CD4-positive, alpha-beta T cell treated with Interleukin-4 for 4 hours (primary cell): ENCODE results near the gene LPP.

Experiments
- DNase-seq: peaks from one replicate; pipeline ENCODE4 v3.0.0-alpha.2; 2020

LPP gene

DNA sequence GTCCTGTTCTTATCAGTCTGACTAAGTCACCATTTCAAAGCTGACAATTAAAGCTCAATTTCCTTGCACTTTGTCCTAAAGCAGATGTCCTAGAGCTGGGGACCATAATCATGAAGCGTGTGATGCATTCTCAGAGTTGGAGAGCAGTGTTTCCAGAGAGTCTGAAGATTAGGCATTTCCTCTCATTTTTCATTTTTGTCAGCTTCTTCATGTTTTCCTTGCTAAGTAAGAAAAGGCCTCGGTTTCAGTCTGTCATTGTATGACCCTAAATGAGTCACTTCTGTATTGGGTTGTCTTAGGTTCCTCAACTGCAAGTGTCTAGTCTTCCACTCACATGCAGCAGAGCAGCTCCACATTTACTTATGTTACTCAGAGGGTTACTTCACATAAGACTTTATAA is 760.6 kb downstream of the LPP start:
- DNase-seq = no peak

- no peak for DNase-seq
Observed at GRCh38 chr3:188915127-188915526, 761.2 kb downstream of the LPP start.

GRCh38 chr3:188916934-188917401 is 763.0 kb downstream of the LPP start:
- peak; percentile 32 for DNase-seq

DNA sequence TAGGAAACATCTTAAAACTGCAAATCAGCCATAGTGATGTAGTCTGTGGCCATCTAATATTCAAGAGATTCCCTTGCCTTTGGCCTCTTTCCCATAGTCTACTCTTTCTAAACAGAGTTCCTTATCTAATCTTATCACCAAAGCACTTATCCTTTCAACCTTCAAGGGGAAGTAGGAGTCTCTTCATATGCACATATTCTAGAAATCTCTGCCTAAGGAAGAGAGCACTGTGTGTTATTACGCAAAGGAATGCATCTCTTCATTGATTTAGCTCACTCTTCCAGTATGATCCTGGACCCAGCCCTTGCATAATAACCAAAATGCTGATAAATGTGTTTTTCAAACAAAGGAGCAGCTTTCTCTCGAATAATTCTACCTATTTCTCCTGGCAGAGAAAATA is 764.1 kb downstream of the LPP start:
- no peak for DNase-seq

DNA sequence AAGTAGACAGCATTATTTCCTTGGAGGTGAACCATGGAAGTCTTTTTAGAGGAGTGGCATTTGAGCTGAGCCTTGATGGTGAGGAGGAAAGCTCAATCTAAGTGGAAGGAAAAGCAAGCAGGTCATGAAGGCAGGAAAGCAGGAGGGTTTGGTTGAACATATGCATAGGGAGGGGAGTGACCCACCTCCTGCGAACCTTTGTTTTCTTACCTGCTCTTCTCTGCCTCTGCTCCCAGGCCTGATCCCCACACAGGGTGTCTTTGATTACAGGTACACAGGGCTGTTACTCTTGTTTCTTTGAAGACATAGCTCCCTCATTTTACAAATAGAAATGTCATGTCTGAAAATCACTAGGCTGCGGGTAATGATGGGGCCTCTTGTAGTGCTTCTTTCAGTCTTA is 769.7 kb downstream of the LPP start:
- no peak for DNase-seq

DNA sequence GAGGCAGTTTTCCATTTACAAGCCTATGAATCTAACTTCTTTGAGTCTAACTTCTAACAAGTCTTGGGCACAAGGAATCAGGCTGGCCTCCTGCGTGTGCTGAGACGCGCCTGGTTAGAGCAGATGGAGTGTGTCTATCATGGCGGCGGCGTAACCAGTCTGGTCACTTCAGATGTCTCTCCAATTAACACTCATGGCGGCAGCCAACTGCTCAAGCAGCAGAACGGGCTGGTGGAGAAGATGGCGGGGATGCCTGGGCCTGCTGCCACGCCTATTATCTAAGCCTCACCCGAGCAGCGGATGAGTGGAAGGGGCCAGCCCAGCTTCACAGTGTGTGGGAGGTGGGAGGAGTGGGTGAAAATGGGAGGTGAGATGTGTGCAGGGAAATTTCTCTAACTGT is 771.4 kb downstream of the LPP start:
- no peak for DNase-seq

GRCh38 chr3:188926111-188926510 is 772.2 kb downstream of the LPP start:
- no peak for DNase-seq

DNA sequence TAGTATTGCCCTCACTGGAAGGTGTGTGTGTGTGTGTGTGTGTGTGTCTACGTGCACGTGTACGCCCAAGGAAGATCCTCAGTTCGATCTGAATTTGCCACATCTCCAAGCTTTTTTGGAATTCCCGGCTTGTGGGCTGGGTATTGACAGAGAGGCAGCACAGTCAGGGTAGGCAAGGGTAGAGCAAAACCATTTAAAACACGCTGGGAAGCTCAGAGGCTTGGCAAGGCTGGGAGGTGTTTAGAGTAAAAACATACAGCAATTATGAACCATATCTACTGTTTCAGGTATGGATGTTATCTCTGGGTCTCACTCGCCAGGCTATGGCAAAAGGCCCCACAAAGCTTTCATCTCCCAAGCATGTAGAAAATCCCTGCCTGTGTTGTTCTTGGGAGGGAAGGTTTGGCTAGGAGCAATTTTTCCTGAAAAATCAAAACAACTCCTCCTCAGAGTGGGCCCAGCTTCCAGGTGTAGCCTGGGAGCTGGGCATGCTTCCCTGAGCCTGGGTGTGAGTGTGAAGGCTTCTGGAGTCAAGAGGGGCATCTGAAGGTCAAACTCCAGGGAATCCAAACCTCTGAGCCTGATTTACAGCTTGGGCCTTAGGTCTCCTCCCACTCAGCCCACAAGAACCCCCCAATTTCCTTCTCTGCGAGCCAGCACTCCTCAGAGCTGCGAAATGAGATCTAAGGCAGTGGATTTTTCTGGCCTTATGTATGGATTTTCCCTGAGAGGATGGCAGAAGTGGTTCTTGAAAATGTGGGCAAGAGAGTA is 773.0 kb downstream of the LPP start:
- DNase-seq = no peak

DNA sequence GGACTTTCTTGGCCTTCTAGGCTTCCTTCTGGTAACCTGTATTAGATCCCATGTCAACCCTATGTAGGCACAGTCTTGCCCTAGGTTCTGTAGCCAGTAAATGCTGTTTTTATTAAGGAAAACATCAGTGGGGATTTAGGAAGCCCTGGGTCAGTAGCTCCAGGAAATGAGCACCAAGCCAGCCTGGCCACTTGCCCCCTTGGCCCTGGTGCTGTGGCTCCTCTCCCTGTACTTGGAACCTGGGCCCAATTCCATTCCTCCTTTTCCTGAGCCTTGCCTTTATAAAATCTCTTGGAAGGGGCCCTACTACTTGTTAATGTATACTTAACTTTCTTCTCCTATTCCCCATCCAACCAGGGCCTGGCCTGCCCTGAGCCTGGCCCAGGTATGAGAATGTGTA is 774.0 kb downstream of the LPP start:
- DNase-seq = no peak

GRCh38 chr3:188929137-188929536 is 775.2 kb downstream of the LPP start:
- DNase-seq = no peak

DNA sequence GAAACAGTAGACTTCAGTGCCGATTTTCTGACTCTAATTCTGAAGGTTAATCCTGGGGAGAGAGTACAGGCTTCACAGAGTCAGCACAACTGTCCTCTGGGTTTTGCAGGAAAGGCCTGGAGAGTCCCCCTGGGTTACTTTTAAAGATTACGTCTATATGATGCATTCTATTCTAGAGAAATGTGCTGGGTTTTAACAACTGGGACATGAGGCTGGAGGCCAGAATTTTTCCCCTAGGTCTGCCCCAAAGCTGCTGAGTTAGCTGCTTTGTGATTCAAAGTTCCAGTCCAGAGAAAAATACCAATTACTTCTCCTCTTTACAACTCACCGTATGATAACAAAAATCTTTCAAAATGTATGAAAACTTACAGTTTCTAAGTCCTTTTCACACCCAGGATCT is 777.1 kb downstream of the LPP start:
- no peak for DNase-seq

DNA sequence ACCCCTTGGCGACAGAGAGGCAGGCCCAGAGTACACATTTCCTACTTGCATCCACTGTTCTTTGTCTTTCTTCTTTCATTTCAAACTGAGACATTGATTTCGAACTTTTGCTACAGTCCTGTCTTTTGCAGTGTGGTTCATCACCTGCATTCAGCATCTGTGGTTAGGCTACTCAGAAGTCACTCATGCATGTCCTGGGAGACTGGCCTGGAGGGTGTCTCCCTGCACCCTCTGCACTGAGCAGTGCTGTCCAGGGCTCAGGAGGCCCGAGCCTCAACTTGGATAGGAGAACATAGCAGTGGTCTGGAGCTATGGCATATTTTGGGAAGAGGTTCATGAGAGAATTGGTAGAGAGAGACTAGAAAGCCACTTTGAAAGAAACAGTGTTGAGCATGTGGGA is 777.6 kb downstream of the LPP start:
- no peak for DNase-seq

DNA sequence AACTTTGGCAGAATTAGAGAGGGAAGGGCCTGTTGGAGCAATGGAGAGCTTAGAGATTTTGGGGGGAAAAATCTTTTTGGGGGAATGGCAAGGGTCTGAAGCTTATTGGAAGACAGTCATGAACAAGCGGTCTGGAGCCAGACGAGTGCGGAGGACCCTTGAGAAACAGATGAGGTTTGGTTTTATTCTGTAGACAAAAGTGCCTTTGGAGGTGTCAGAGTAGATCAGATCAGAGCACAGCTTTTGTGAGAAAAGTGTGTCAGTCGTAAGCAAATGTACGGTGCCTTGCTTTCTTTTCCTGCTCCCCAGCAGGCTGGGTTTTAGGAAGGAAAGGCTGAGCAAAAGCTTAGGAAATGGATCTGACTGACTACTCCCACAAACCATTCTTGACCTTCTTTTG is 781.0 kb downstream of the LPP start:
- DNase-seq = no peak

DNA sequence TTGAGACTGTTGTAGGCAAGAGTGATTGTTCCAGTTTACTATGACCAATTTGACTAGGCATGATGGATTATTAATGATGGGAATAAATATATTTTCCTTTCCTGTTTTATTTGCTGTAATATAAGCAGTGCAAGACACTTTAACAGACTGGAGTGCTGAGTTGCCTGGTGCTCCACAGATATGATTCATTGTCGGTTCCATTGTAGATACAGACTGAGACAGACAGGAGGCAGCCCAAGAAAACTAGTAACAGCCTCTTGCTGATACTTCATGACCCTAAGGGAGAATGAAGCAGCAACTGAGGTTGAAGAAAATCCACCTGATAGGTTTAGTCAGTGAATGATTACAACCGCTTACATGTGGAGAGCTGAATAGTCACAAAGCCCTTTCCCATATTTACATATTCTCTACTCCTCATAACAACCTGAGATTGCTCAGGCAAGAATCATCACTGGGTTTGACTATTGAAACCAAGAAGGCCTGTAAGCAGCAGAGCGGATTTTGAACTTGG is 782.7 kb downstream of the LPP start:
- DNase-seq = no peak

- DNase-seq = no peak
Observed at GRCh38 chr3:188937389-188937788, 783.4 kb downstream of the LPP start.

DNA sequence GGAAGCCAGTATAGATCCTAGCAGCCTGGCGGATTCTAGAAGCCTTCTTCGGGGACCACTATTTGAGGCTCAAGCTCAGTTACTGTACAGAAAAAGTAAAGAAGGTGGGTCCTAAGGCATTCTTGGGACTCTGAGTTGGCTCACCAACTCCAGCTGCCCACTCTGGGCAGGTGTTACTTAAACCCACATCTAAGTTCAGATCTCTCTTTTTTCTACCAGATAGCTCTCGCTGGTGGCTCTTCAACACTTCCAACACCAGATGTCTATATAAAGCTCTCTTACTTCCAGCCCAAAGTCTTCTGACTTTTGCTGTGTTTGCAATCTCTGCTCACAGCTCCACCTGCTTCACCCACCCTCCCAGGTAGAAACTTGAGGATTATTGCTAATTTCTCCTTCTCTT is 785.0 kb downstream of the LPP start:
- no peak for DNase-seq

DNA sequence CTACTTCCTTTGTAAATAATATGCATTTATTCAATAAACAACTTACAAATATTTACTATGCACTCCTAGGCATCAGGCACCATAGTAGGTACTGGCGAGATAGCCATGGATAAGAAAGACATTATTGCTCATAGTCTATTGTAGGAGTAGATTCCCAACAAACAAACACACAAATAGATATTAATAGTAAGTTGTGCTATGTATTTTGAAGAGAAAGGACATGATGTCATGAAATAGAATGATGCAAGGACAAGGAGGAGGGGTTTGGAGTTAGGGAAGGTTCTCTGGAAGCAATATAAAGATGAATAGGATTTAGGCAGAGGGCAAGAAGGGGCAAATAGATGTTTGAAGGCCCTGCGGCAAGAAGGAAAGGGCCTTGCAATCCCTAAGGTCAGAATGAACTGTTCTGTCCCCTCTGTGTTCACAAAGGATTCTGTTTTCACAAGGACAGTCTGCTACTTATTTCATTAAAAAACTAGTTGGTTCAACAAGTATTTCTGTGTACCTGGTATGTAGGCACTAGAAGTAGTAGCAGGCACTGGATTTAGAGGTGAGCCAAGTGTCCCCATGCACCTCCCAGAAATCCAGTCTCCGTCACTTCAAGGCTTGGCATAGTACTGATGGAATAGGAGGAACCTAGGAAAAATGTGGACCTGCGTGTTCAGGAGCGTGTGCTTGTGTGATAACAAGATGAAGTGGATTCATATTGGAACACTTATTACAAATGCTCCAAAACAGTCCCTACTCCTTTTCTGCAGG is 786.0 kb downstream of the LPP start:
- DNase-seq = no peak
